NCI-H187 (cell line): ENCODE results near the gene RAI1.

Source experiments
- DNase-seq, 2 experiments: peaks; one replicate each; lab custom pipeline; 2025; lab: John Stamatoyannopoulos, UW

The RAI1 gene

DNA sequence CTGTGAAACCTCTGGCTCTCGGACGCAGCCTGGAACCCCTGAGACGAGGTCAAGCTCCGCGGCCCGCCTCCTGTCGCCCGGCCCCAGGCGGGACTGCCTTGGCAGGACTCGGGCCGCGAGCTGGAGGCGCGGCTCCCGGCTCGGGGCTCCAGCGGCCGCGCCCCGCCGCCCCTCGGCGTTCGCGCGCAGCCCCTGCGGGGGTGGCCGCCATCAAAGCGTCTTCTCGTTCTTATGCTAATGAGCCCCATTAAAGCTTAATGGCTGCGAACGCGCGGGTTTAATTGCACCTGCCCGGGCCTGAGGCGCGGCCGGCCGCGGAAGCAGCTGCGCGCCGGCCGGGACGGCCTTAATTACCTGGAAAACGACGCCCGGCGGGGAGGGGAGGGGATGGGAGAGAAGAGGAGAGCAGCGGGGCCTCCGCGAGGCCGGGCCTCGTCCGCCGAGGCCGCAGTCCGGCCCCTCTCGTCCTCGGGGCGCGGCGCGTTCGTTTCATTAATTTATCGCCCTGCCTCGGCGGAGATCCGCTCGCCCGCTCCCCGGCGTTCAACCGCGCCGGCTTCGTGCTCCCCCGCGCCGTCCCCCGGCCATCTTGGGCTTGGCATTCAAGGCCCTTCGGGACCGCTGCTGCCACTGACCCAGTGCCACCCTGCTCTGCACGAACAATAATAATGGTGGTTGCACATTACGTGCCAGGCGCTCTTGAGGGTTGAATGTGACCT, 19.2 kb downstream of the RAI1 start:
- no peak for DNase-seq

DNA sequence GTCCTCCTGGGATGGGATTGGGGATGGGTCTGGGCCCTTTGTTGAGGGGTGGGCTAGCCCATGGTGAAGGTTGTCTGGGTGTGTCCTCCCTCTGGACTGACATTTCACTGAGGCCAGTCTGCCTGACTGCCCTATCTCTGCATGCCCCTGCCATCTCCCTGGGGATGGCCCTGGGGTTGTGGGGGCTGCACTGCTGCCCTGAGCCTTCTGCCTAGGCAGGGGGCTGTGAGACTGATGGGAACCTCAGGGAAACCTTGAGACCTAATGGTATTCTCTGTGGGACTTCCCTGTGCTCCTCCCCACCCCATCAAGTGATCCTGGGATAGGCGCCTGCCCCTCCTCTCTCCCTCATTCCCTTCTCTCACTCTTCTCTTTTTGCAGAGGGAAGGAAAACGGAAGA, 19.9 kb downstream of the RAI1 start:
- DNase-seq = no peak

DNA sequence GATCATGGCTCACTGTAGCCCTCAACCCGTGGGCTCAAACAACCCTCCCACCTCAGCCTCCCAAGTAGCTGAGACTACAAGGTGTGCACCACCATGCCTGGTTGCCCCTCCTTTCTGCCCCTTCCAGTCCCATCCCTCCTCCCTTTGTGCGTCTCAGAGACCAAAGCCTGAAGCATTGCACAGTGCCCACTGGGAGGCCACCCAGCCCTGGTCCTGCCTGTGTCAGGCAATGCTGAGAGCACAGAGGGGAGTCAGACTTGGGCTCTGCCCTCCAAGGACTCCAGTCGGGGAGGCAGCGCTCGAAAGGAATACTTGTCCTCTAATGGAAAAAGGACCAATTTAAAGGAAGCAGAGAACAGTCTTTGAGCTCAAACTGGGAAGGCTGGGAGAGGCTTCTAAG, 20.4 kb downstream of the RAI1 start:
- DNase-seq = no peak

- DNase-seq = no peak
These were observed 21.3 kb downstream of the RAI1 start for GRCh38 chr17:17702449-17703139.

GRCh38 chr17:17703140-17703919, 22.1 kb downstream of the RAI1 start:
- no peak for DNase-seq

DNA sequence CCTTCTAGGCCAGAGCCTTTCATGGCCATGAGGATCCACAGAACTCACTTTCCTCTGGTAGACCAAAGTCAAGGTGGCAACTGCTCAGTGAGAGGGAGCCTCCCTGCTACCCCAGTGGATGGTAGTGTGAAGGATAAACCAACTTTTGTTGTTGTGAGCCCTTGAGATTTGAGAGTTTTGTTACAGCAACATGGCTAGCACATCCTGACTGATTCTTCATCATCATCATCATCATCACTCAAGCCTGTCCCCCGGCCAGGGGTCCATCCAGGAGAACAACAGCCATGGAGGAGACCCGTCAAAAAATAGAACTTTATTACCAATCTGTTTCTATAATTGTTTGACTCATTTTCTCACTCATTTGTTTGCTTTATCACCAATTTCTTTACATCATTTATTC, 23.7 kb downstream of the RAI1 start:
- no peak for DNase-seq

- DNase-seq = no peak
These were observed 25.1 kb downstream of the RAI1 start for GRCh38 chr17:17706140-17707060.

GRCh38 chr17:17708295-17708694, 27.0 kb downstream of the RAI1 start:
- no peak for DNase-seq

GRCh38 chr17:17708816-17709215, 27.6 kb downstream of the RAI1 start:
- DNase-seq = no peak

DNA sequence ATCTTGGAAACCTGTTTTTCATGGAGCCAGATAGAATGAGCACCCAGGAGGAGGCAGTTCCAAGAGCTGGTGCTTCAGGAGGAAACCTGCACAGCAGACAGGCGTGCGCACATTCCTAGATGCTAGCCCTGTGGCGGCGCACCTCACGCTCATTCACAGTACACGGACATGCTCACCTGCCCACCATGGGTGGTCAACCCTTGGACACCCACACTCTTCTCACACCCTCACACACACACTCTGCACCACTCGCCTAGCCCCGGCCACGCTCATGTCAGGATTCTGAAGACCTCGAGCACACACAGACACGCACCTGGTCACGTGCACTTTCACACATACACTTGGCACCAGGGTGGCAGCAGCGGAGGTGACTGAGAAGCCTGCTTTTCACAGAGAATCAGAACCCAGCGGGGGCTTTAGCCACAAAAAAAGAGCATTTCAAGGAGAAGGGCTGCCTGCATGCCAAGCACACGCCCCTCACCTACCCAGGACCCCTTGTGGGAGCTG, 28.6 kb downstream of the RAI1 start:
- DNase-seq = no peak

- no peak for DNase-seq
These were observed 29.1 kb downstream of the RAI1 start for GRCh38 chr17:17710355-17710727.

- DNase-seq = no peak
These were observed 29.7 kb downstream of the RAI1 start for GRCh38 chr17:17710728-17711541.

DNA sequence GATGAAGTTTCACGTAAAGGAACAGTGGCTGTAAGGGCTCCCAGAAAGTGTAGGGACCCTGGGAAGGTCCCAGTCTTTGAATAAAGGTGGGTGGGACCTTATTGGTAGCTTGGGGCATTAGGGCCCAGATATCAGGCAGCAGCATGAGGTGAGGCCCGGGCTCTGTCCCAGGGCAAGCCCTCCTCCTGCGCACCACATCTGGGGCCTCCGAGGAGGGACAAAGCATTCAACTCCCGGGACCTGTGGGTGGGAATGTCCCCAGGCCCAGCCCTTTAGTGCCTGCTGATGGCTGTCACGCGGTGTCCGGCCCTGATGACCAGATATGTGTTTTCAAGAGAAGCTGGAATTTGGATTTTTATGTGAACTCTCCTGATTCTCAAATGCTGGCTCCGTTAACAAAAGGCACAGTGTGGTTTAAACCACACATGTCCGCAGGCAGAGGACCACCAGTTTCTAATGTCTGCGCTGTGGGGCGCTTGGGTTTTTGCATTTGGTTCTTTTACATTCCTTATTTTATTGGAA, 30.4 kb downstream of the RAI1 start:
- DNase-seq = no peak

DNA sequence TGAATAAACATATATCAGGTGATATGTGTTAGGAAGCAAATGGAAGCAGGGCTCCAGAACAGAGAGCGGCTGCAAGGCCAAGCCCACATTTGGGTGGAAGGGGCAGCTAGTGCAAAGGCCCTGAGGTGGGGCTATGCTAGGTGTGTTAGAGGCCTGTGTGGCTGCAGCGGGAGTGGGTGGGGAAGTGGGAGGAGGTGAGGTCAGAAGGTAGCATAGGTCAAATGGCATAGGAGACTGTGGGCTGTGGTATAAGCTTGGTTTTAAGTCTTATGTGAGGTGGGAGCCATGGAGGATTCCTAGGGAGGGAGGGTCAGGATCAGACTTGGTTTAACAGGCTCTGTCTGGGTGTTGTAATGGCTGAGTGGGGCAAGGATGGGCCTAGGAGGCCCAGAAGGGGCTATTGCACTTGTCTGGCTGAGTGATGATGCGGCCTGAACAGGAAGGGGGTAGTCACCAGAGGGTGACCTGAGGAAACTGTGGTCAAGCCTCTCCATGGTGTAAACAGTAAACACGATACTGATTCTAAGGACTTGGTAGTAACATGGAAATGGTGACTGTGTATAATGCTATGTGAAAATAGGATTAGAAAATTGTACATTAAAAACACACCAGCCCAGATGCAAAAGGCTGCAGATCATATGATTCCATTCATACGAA, 31.1 kb downstream of the RAI1 start:
- no peak for DNase-seq

GRCh38 chr17:17713839-17714238, 32.6 kb downstream of the RAI1 start:
- no peak for DNase-seq

DNA sequence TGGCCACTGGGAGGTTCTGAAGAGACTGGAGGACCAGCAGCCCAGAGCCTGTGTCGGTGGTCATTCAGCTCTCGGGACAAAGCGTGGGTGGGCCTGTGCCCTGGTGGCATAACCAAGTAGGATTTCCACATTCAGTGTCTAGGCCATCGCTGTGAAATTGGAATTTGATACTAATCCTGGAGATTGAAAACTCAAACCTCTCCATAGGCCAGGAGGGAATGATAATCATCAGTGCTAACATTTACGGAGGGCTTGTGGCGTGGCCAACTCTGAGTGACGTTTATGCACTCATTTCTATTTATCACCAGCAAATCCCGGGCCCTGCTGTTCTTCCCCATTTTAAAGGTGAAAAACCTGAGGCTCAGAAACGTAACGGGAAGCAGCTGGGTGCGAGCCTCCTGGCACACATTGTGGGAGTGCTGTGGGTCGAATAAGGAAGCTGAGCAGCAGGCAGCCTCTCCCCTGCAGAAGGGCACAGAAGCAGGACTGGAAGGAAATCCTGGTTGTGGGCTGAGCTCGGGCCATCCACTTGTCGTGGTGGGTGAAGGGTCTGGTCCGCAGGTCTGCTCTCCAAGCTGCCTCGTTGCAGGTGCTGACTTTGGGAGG, 33.1 kb downstream of the RAI1 start:
- DNase-seq = no peak

DNA sequence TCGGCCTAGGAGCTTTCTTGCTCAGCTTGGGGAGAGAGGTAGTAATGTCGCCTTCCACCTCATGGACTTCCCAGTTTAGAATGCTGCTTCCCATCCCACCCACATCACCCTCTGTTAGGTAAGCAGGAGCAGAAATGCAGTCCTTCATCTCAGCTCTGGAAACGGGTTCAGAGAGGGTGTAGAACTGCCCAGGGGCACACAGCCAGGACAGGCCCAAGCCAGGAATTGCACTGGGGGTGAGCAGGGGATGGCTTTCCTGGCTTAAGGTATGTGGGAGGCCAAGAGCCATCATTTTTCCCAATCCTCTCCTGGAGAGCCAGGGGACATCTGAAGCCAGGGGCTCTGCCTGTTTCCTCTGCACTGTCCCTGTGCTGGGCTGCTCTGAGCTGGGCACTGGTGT, 33.6 kb downstream of the RAI1 start:
- DNase-seq = no peak

DNA sequence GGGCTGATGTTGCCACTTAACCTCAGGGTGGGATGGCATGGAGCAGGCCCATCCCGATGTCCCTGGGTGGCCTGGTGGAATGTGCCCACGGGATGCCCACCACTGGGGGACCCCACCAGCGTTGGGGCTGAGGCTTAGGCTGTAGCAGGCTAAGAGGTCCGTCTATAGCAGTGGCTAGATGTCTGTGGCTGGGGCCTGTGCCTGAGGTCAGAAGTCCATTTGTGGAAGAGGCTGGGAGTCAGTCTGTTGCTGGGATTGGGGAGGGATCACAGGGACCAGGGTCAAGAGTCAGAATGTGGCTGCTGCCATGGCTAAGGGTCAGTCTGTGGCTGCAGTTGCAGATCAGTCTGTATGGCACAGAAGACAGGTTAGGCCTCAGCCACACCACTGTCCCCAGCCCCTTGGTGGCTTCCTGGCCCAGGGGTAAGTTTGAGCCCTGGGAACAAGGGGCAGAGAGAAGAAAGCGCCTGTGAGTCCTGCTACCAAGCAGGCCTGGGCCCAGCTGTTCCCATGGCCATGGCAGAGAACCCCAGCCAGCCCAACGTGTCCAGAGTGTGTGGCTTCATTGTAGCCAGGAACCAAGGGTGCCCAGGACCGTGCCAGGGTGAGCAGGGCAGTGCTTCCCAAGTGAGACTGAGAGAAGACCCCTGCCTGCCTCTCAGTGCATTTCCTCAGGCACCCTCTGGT, 35.7 kb downstream of the RAI1 start:
- no peak for DNase-seq

DNA sequence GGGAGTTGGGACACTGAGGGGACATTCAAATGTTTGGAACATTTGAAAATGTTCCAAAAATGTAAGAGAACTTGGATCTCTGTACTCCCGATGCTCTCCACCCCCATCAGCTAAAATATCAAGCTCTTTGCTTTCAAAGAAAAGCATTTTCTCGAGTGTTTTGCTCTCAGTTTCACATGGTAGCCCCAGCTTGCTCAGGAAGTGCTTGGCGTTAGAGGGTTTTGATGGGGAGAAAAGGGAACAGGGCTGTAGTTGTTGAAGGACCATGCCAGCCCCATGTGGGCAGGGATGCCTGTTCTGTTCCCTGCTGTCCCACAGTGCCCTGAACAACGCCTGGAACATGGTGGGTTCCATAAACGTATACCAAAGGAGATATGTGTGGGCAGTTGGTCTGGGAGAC, 37.0 kb downstream of the RAI1 start:
- no peak for DNase-seq
